ENCODE data around the gene SDK2. TPM values are rescaled to one million over a fixed set of nuclear protein-coding genes. Genes with fewer than 3 reads are reported as not detected.
"Not testable (repeated sequence)": the region's sequence is repeated elsewhere in the genome, so short reads cannot be mapped to it uniquely, and the experiment has no call there.

SDK2 gene
- total RNA-seq, 1 donor from 2014 or later = 12.3 TPM

DNA sequence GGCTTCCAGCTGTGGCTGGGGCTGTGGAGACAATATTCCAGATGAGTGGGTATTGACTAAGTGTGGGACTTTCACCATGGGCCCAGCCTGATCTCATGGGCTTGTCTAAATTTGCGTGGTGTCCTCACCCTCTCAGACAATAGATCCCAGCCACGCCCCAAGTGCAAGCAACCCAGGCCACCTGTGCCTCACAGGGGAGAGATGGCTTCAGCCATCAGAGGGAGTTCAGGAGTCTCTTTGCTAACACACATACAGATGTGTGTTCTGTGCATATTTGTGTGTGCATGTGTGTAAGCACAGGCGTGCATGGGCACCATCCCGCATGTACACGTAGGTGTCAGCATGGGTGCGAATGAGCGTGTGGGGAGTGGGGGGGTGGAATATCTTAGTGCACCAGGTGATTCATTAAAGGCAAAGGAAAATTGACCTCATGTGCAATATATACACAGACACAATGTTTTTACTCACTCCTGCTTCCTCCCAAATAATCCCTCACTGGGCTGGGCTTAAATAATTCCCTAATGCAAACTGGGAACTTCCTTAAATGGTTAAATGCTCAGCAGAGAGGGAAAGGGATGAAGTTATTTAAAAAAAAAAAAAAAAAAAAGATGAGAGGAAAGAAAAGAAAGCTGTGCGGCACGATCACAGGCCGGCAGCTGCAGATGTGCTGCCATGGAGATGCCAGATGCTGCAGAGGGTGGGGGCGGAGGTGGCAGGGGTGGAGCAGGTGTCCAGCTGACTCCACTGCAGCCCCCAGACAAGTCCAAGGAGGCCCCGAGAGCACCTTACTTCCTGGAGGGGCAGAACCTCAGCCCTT is 308.4 kb downstream of the SDK2 start:
- TF ChIP-seq, protein P1, sequence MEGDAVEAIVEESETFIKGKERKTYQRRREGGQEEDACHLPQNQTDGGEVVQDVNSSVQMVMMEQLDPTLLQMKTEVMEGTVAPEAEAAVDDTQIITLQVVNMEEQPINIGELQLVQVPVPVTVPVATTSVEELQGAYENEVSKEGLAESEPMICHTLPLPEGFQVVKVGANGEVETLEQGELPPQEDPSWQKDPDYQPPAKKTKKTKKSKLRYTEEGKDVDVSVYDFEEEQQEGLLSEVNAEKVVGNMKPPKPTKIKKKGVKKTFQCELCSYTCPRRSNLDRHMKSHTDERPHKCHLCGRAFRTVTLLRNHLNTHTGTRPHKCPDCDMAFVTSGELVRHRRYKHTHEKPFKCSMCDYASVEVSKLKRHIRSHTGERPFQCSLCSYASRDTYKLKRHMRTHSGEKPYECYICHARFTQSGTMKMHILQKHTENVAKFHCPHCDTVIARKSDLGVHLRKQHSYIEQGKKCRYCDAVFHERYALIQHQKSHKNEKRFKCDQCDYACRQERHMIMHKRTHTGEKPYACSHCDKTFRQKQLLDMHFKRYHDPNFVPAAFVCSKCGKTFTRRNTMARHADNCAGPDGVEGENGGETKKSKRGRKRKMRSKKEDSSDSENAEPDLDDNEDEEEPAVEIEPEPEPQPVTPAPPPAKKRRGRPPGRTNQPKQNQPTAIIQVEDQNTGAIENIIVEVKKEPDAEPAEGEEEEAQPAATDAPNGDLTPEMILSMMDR (IDR thresholded peaks at IDR 0.05; ENCODE audit: partially characterized antibody, unreplicated experiment) = no peak
- Mint-ChIP-seq H3K4me3 (ENCODE audit: unreplicated experiment) (no peak overlapping the region), H3K27me3 (ENCODE audit: unreplicated experiment) (peaks cover 8% of the 10 kb centered on the region), H3K27ac (ENCODE audit: unreplicated experiment) (peak overlapping the region; percentile 43), H3K36me3 (ENCODE audit: unreplicated experiment) (no peaks in the 10 kb centered on the region), H3K4me1 (ENCODE audit: low read depth, unreplicated experiment) (peaks cover 37% of the 10 kb centered on the region), H3K9me3 (ENCODE audit: unreplicated experiment) (peaks cover 4% of the 10 kb centered on the region)
- no peak for DNase-seq

DNA sequence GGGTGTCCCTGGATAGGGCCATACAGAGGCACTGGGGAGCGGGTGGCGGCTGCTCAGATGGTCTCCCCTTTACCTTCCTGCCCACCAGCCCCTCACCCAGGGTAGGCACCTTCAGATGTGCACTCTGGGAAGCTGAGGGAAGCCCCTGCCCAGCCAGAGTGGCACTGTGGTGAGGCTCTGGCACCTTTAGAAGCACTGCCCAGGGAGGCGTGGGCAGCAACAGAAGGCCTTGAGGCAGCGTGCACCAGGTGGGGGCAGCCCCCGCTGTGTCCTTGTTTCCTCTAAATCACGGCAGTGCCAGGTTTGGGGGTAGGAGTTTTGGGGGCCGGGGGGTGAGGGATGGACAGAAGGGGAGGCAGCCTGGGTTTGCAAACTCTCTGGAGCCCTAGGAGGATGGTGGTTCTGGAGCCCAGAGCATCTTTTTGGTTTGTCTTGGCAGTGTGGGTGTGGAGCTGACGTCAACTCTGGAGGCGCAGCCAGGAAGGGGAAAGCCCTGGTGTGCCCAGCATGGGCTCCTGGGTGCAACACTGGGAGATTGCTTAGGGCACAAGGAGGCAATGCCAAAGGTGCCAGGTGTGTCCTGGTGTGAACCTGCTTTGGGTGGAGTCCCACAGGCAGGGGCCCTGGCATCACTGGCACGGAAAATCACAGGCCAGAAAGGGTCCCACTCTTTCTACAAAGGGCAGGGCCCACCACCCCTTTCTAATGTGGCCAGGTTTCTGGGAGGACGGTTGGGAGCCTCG is 309.3 kb downstream of the SDK2 start:
- H3K4me3 Mint-ChIP-seq (ENCODE audit: unreplicated experiment) = no peak overlapping the region
- no peak overlapping the region for H3K27ac Mint-ChIP-seq (ENCODE audit: unreplicated experiment)
- no peaks in the 10 kb centered on the region for H3K9me3 Mint-ChIP-seq (ENCODE audit: unreplicated experiment)
- no peaks in the 10 kb centered on the region for H3K36me3 Mint-ChIP-seq (ENCODE audit: unreplicated experiment)
- TF ChIP-seq, protein P1 (IDR thresholded peaks at IDR 0.05; ENCODE audit: partially characterized antibody, unreplicated experiment) = no peak
- peaks cover 5% of the 10 kb centered on the region for H3K27me3 Mint-ChIP-seq (ENCODE audit: unreplicated experiment)
- H3K4me1 Mint-ChIP-seq (ENCODE audit: low read depth, unreplicated experiment) = peaks cover 36% of the 10 kb centered on the region
- no peak for DNase-seq

DNA sequence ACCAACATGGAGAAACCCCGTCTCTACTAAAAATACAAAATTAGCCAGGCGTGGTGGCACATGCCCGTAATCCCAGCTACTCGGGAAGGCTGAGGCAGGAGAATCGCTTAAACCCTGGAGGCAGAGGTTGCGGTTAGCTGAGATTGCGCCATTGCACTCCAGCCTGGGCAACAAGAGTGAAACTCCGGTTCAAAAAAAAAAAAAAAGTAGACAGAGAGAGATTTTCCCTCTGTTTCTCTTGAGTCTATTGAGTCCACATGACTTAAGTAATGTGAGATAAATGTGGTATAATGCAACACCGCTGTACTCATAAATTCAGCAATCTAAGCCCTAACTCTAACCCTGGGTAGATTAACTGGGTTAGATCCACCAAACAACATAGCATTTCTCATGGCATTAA is 310.8 kb downstream of the SDK2 start:
- H3K36me3 Mint-ChIP-seq (ENCODE audit: unreplicated experiment); DNase-seq; H3K9me3 Mint-ChIP-seq (ENCODE audit: unreplicated experiment); H3K4me3 Mint-ChIP-seq (ENCODE audit: unreplicated experiment); H3K27ac Mint-ChIP-seq (ENCODE audit: unreplicated experiment); H3K27me3 Mint-ChIP-seq (ENCODE audit: unreplicated experiment): not testable (repeated sequence)
- peaks cover 31% of the 10 kb centered on the region for H3K4me1 Mint-ChIP-seq (ENCODE audit: low read depth, unreplicated experiment)

DNA sequence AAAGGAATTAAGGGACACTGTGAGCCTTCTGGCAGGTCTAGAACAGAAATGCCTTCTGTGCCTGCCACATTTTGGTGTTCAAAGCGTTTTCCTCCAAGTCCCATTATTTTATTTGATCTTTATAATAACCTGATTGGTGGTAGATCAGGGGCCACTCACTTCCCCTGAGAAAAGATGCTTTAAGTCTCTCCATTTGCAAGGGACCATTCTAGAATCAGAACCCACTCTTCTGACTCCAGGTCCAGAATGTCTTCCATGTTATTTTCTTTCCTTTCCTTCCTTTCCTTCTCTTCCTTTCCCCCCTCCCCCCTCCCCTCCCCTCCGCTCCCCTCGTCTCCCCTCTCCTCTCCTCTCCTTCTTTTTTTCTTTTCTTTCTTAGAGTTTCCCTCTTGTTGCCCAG is 313.2 kb downstream of the SDK2 start:
- no peak overlapping the region for H3K4me3 Mint-ChIP-seq (ENCODE audit: unreplicated experiment)
- H3K36me3 Mint-ChIP-seq (ENCODE audit: unreplicated experiment) = no peaks in the 10 kb centered on the region
- peaks cover 14% of the 10 kb centered on the region for H3K4me1 Mint-ChIP-seq (ENCODE audit: low read depth, unreplicated experiment)
- TF ChIP-seq, protein P1 (IDR thresholded peaks at IDR 0.05; ENCODE audit: partially characterized antibody, unreplicated experiment) = no peak
- H3K9me3 Mint-ChIP-seq (ENCODE audit: unreplicated experiment) = peaks cover 6% of the 10 kb centered on the region
- H3K27ac Mint-ChIP-seq (ENCODE audit: unreplicated experiment) = no peak overlapping the region
- DNase-seq = no peak
- no peaks in the 10 kb centered on the region for H3K27me3 Mint-ChIP-seq (ENCODE audit: unreplicated experiment)

DNA sequence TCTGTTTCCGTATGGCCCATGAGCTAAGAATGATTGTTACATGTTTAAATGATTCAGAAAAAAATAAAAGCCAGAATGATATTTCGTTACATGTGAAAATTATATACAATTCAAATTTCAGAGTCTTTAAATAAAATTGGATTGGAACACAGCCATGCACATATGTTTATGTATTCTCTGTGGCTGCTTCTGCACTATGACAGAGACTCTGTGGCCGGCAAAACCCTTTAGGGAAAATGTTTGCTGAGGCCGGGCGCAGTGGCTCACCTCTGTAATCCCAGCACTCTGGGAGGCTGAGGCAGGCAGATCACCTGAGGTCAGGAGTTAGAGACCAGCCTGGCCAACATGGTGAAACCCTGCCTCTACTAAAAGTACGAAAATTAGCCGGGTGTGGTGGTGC is 316.6 kb downstream of the SDK2 start:
- H3K4me1 Mint-ChIP-seq (ENCODE audit: low read depth, unreplicated experiment) = peaks cover 24% of the 10 kb centered on the region
- DNase-seq = no peak
- H3K36me3 Mint-ChIP-seq (ENCODE audit: unreplicated experiment) = no peaks in the 10 kb centered on the region
- TF ChIP-seq, protein P1 (IDR thresholded peaks at IDR 0.05; ENCODE audit: partially characterized antibody, unreplicated experiment) = no peak
- H3K27me3 Mint-ChIP-seq (ENCODE audit: unreplicated experiment) = peaks cover 3% of the 10 kb centered on the region
- no peak overlapping the region for H3K4me3 Mint-ChIP-seq (ENCODE audit: unreplicated experiment)
- no peak overlapping the region for H3K27ac Mint-ChIP-seq (ENCODE audit: unreplicated experiment)
- H3K9me3 Mint-ChIP-seq (ENCODE audit: unreplicated experiment) = peaks cover 10% of the 10 kb centered on the region

Measured in glutamatergic neuron (in vitro differentiated cells).